ENCODE measurements around the gene GNG13. TPM values are rescaled to one million over a fixed set of nuclear protein-coding genes. Genes with fewer than 3 reads are reported as not detected.
"Not testable (repeated sequence)": the region's sequence is repeated elsewhere in the genome, so short reads cannot be mapped to it uniquely, and the experiment has no call there.

Gene GNG13
- total RNA-seq, 2 experiments from 2014 or later = not detected

GRCh38 chr16:760065-760464 lies 40.5 kb downstream of the GNG13 start:
- DNase-seq = no peak
- Mint-ChIP-seq H3K27ac (no peak overlapping the region), H3K36me3 (no peaks in the 10 kb centered on the region), H3K4me3 (no peak overlapping the region), H3K9me3 (ENCODE audit: low read depth) (no peaks in the 10 kb centered on the region), H3K27me3 (peaks cover 8% of the 10 kb centered on the region), H3K4me1 (peaks cover 2% of the 10 kb centered on the region)
- ATAC-seq = no peak
- CTCF ChIA-PET = no interaction called here

- Mint-ChIP-seq H3K27me3 (peaks cover 10% of the 10 kb centered on the region), H3K27ac (no peak overlapping the region), H3K36me3 (no peaks in the 10 kb centered on the region), H3K4me1 (peaks cover 5% of the 10 kb centered on the region), H3K4me3 (no peak overlapping the region), H3K9me3 (ENCODE audit: low read depth) (no peaks in the 10 kb centered on the region)
- DNase-seq (no peak), ATAC-seq (no peak)
- CTCF ChIA-PET = no interaction called here
Measured at GRCh38 chr16:759110-759910, 41.2 kb downstream of the GNG13 start.

GRCh38 chr16:756428-756827 lies 44.1 kb downstream of the GNG13 start:
- DNase-seq (no peak), ATAC-seq (no peak)
- peaks cover 10% of the 10 kb centered on the region for H3K27me3 Mint-ChIP-seq
- CTCF ChIA-PET = interaction anchor here (1.6 kb wide), 1 partner anchor 15 kb away, joined by 3 read pairs; the partner anchor contains the start of gene CIAO3
- H3K36me3 Mint-ChIP-seq = no peaks in the 10 kb centered on the region
- no peak overlapping the region for H3K27ac Mint-ChIP-seq
- no peak overlapping the region for H3K4me3 Mint-ChIP-seq
- H3K4me1 Mint-ChIP-seq = peaks cover 5% of the 10 kb centered on the region
- H3K9me3 Mint-ChIP-seq (ENCODE audit: low read depth) = no peaks in the 10 kb centered on the region

GRCh38 chr16:754656-755055 lies 45.9 kb downstream of the GNG13 start:
- Mint-ChIP-seq H3K27ac (no peak overlapping the region), H3K27me3 (peaks cover 10% of the 10 kb centered on the region), H3K4me1 (peaks cover 5% of the 10 kb centered on the region), H3K9me3 (ENCODE audit: low read depth) (no peaks in the 10 kb centered on the region), H3K36me3 (no peaks in the 10 kb centered on the region), H3K4me3 (no peak overlapping the region)
- DNase-seq = no peak
- no peak for ATAC-seq
- CTCF ChIA-PET = interaction anchor here (0.8 kb wide), 1 partner anchor 14 kb away, joined by 3 read pairs; the partner anchor contains the start of gene CIAO3

- H3K27me3 Mint-ChIP-seq; H3K9me3 Mint-ChIP-seq (ENCODE audit: low read depth); H3K27ac Mint-ChIP-seq: not testable (repeated sequence)
Measured at GRCh38 chr16:754121-754607, 46.4 kb downstream of the GNG13 start.

GRCh38 chr16:752007-752312 lies 48.6 kb downstream of the GNG13 start:
- CTCF ChIA-PET = no interaction called here
- ATAC-seq (no peak), DNase-seq (no peak)
- Mint-ChIP-seq H3K4me1 (peaks cover 2% of the 10 kb centered on the region), H3K4me3 (no peak overlapping the region), H3K9me3 (ENCODE audit: low read depth) (no peaks in the 10 kb centered on the region), H3K27ac (no peak overlapping the region), H3K27me3 (peaks cover 10% of the 10 kb centered on the region), H3K36me3 (no peaks in the 10 kb centered on the region)

More at GRCh38 chr16:754121-754607, 46.4 kb downstream of the GNG13 start:
- not testable (repeated sequence) for DNase-seq, H3K4me3 Mint-ChIP-seq, H3K36me3 Mint-ChIP-seq, H3K4me1 Mint-ChIP-seq, ATAC-seq
- CTCF ChIA-PET = interaction anchor here (0.7 kb wide), 1 partner anchor 15 kb away, joined by 3 read pairs; no protein-coding TSS in a partner anchor

GRCh38 chr16:751152-752006 lies 49.2 kb downstream of the GNG13 start:
- H3K36me3 Mint-ChIP-seq = no peaks in the 10 kb centered on the region
- ATAC-seq = no peak
- H3K27me3 Mint-ChIP-seq = peaks cover 7% of the 10 kb centered on the region
- CTCF ChIA-PET = interaction anchor here (1.5 kb wide), 1 partner anchor 34 kb away, joined by 4 read pairs; no protein-coding TSS in a partner anchor
- no peak overlapping the region for H3K27ac Mint-ChIP-seq
- H3K4me3 Mint-ChIP-seq = no peak overlapping the region
- H3K4me1 Mint-ChIP-seq = peaks cover 2% of the 10 kb centered on the region
- no peak for DNase-seq
- no peaks in the 10 kb centered on the region for H3K9me3 Mint-ChIP-seq (ENCODE audit: low read depth)

GRCh38 chr16:750485-750884 lies 50.0 kb downstream of the GNG13 start:
- DNase-seq (no peak), ATAC-seq (no peak)
- CTCF ChIA-PET = interaction anchor here (0.8 to 1.5 kb wide), 2 partner anchors 10 to 35 kb away, joined by 4 to 5 read pairs; partner anchors contain the start of gene CIAO3
- H3K9me3 Mint-ChIP-seq (ENCODE audit: low read depth) = no peaks in the 10 kb centered on the region
- no peak overlapping the region for H3K4me3 Mint-ChIP-seq
- no peaks in the 10 kb centered on the region for H3K36me3 Mint-ChIP-seq
- H3K4me1 Mint-ChIP-seq = peaks cover 2% of the 10 kb centered on the region
- peaks cover 2% of the 10 kb centered on the region for H3K27me3 Mint-ChIP-seq
- no peak overlapping the region for H3K27ac Mint-ChIP-seq

- DNase-seq (no peak), ATAC-seq (no peak)
- H3K4me1 Mint-ChIP-seq = no peaks in the 10 kb centered on the region
- no peak overlapping the region for H3K4me3 Mint-ChIP-seq
- CTCF ChIA-PET = interaction anchor here (0.7 kb wide), 1 partner anchor 37 kb away, joined by 4 read pairs; no protein-coding TSS in a partner anchor
- H3K9me3 Mint-ChIP-seq (ENCODE audit: low read depth) = no peaks in the 10 kb centered on the region
- H3K27ac Mint-ChIP-seq = no peak overlapping the region
- no peaks in the 10 kb centered on the region for H3K27me3 Mint-ChIP-seq
- H3K36me3 Mint-ChIP-seq = no peaks in the 10 kb centered on the region
Measured at GRCh38 chr16:749010-749409, 51.5 kb downstream of the GNG13 start.

Small RNAs within 50 kb of the gene (microRNA-seq; reads per million reads assigned to microRNA genes)
- gene MIR662 = not detected

Other genes starting within 250 kb of the GNG13 start
- gene PRR35, start 240.3 kb downstream of the GNG13 start, total RNA-seq = not detected
- gene NHLRC4, start 233.7 kb downstream of the GNG13 start, total RNA-seq = 1 to 10 TPM in 1 of 2 experiments, under 1 TPM in 1; 0.94 to 1.2 TPM
- gene PIGQ, start 230.8 kb downstream of the GNG13 start, total RNA-seq = 10 to 100 TPM; 38.8 to 41.0 TPM
- 10 to 100 TPM; 13.3 to 14.0 TPM for gene RAB40C, start 210.7 kb downstream of the GNG13 start, total RNA-seq
- gene WFIKKN1, start 169.7 kb downstream of the GNG13 start, total RNA-seq = under 1 TPM; 0.12 to 0.23 TPM
- gene METTL26, start 164.4 kb downstream of the GNG13 start, total RNA-seq = 10 to 100 TPM; 86.7 to 92.6 TPM
- gene MCRIP2, start 158.9 kb downstream of the GNG13 start, total RNA-seq = 10 to 100 TPM; 42.5 to 47.3 TPM
- 100 to 1,000 TPM in 1 of 2 experiments, 10 to 100 TPM in 1; 74.7 to 108 TPM for gene WDR90, start 151.4 kb downstream of the GNG13 start, total RNA-seq
- 100 to 1,000 TPM; 134 to 168 TPM for gene RHOT2, start 132.6 kb downstream of the GNG13 start, total RNA-seq
- gene RHBDL1, start 125.1 kb downstream of the GNG13 start, total RNA-seq = under 1 TPM; 0.37 to 0.79 TPM
- 10 to 100 TPM; 84.2 to 87.1 TPM for gene STUB1, start 120.3 kb downstream of the GNG13 start, total RNA-seq
- gene JMJD8, start 116.4 kb downstream of the GNG13 start, total RNA-seq = 10 to 100 TPM; 30.5 to 37.1 TPM
- gene WDR24, start 110.3 kb downstream of the GNG13 start, total RNA-seq = 10 to 100 TPM; 18.9 to 19.4 TPM
- 1 to 10 TPM; 4.2 to 7.5 TPM for gene FBXL16, start 94.9 kb downstream of the GNG13 start, total RNA-seq
- 10 to 100 TPM in 1 of 2 experiments, 1 to 10 TPM in 1; 9.8 to 14.0 TPM for gene METRN, start 85.6 kb downstream of the GNG13 start, total RNA-seq
- gene ANTKMT, start 79.6 kb downstream of the GNG13 start, total RNA-seq = 10 to 100 TPM; 14.8 to 21.1 TPM
- gene CCDC78, start 74.3 kb downstream of the GNG13 start, total RNA-seq = 1 to 10 TPM; 2.5 to 2.9 TPM
- gene HAGHL, start 73.6 kb downstream of the GNG13 start, total RNA-seq = 10 to 100 TPM; 13.0 to 14.3 TPM
- 10 to 100 TPM; 34.8 to 37.0 TPM for gene CIAO3, start 59.7 kb downstream of the GNG13 start, total RNA-seq
- gene MSLN, start 40.0 kb downstream of the GNG13 start, total RNA-seq = not detected
- 10 to 100 TPM; 27.8 to 38.0 TPM for gene RPUSD1, start 12.4 kb downstream of the GNG13 start, total RNA-seq
- 100 to 1,000 TPM; 125 to 139 TPM for gene CHTF18, start 12.1 kb downstream of the GNG13 start, total RNA-seq
- gene LMF1, start 170.2 kb upstream of the GNG13 start, total RNA-seq = 10 to 100 TPM; 11.4 to 29.6 TPM
- gene SOX8, start 181.0 kb upstream of the GNG13 start, total RNA-seq = under 1 TPM; 0.12 to 0.16 TPM

All from activated CD8-positive, alpha-beta memory T cell treated with anti-CD3 and anti-CD28 coated beads, Interleukin-2, amount 10 ng/mL, durations not matched to agents 7 days and 5 days (primary cell).